Smooth muscle cell (in vitro differentiated cells): ENCODE results near the gene BPIFB6. TPM values are rescaled to one million over a fixed set of nuclear protein-coding genes. Genes with fewer than 3 reads are reported as not detected.

ENCODE experiments used
- DNase-seq: peaks from one replicate; lab custom pipeline; 2025; ENCODE audit not compliant: unreplicated experiment; lab: John Stamatoyannopoulos, UW
- H2AFZ ChIP-seq: fragments of 200-600 bp; sonication (generic); 2 replicates; pipeline ENCODE4 v1.6.0; 2016; ENCODE audit warnings: antibody characterized with exemption, low read depth, mild to moderate bottlenecking
- H3F3A ChIP-seq: fragments of 200-600 bp; sonication (generic); 2 replicates; pipeline ENCODE4 v1.6.0; 2017; ENCODE audit warnings: antibody characterized with exemption, low read depth
- H3K27ac ChIP-seq: fragments of 200-600 bp; sonication (generic); 2 replicates; pipeline ENCODE4 v1.5.1; 2016; ENCODE audit warnings: low read depth, mild to moderate bottlenecking
- H3K27me3 ChIP-seq: fragments of 200-600 bp; sonication (generic); 2 replicates; pipeline ENCODE4 v1.6.1; 2016; ENCODE audit warnings: low read depth, mild to moderate bottlenecking
- H3K36me3 ChIP-seq: fragments of 200-600 bp; sonication (generic); 2 replicates; pipeline ENCODE4 v1.5.1; 2016; ENCODE audit warnings: low read depth
- H3K4me1 ChIP-seq: fragments of 200-600 bp; sonication (generic); 2 replicates; pipeline ENCODE4 v1.5.1; 2016; ENCODE audit warnings: low read depth
- H3K4me2 ChIP-seq: fragments of 200-600 bp; sonication (generic); 2 replicates; pipeline ENCODE4 v1.6.0; 2016; ENCODE audit warnings: mild to moderate bottlenecking
- H3K4me3 ChIP-seq: fragments of 200-600 bp; sonication (generic); 2 replicates; pipeline ENCODE4 v1.5.1; 2016; ENCODE audit warnings: mild to moderate bottlenecking
- H3K79me2 ChIP-seq: fragments of 200-600 bp; sonication (generic); 2 replicates; pipeline ENCODE4 v1.6.0; 2016; ENCODE audit warnings: low read depth, mild to moderate bottlenecking
- H3K9ac ChIP-seq: fragments of 200-600 bp; sonication (generic); 2 replicates; pipeline ENCODE4 v1.6.0; 2016; ENCODE audit warnings: low read depth
- H3K9me3 ChIP-seq: fragments of 200-600 bp; sonication (generic); replicated peaks from 2 replicates; pipeline ENCODE4 v1.5.1; 2016; ENCODE audit warnings: low read depth
- H4K20me1 ChIP-seq: fragments of 200-600 bp; sonication (generic); 2 replicates; pipeline ENCODE4 v1.6.0; 2016; ENCODE audit warnings: low read depth
- CTCF ChIP-seq: fragments of 200-600 bp; sonication (generic); IDR thresholded peaks from 2 replicates; pipeline ENCODE4 v1.5.1; 2017; ENCODE audit warnings: borderline replicate concordance, mild to moderate bottlenecking, antibody characterized with exemption; ENCODE audit not compliant: insufficient read depth, poor library complexity, severe bottlenecking
- WGBS: methylation state at CpG from one replicate; pipeline ENCODE4 v1.1.7; 2016; ENCODE audit warnings: low lambda C conversion rate; 5-methylcytosine and 5-hydroxymethylcytosine counted together
- polyA plus RNA-seq: library from polyadenylated mRNA; unstranded; fragments of >200 nt; fragmentation: Nextera tagmentation; extraction: Ambion mirVana; gene quantifications from 2 replicates; pipeline ENCODE4 v1.2.1, GENCODE V29; 2016
- total RNA-seq: library from RNA; depleted of rRNA; stranded (reverse); fragments of >200 nt; gene quantifications from 2 replicates; pipeline ENCODE4 v1.2.3, GENCODE V29; 2014

The BPIFB6 gene
- total and polyA plus RNA-seq, 2 experiments from 2014 or later: not detected

- H2AFZ ChIP-seq: no peak overlapping the region
- H3K4me1 ChIP-seq: no peaks in the 10 kb centered on the region
- no peak overlapping the region for H3K4me3 ChIP-seq
- no peaks in the 10 kb centered on the region for H3K36me3 ChIP-seq
- no peaks in the 10 kb centered on the region for H3F3A ChIP-seq
- peaks cover 47% of the 10 kb centered on the region for H3K27me3 ChIP-seq
- DNase-seq: no peak
- H3K9ac ChIP-seq: no peak overlapping the region
- H4K20me1 ChIP-seq: no peaks in the 10 kb centered on the region
- no peaks in the 10 kb centered on the region for H3K79me2 ChIP-seq
- WGBS: 85% methylated on average over 5 of the region's 5 CpGs
- no peak overlapping the region for H3K27ac ChIP-seq
- H3K4me2 ChIP-seq: no peak overlapping the region
- H3K9me3 ChIP-seq: no peaks in the 10 kb centered on the region
- TF ChIP-seq CTCF: no peak
These were observed 5.2 kb upstream of the BPIFB6 start for GRCh38 chr20:33026072-33026778.

- Histone ChIP-seq H3K9me3 (no peaks in the 10 kb centered on the region), H3K79me2 (no peaks in the 10 kb centered on the region), H3F3A (no peaks in the 10 kb centered on the region), H3K36me3 (no peaks in the 10 kb centered on the region), H2AFZ (no peak overlapping the region), H3K4me2 (no peak overlapping the region), H3K4me3 (no peak overlapping the region), H4K20me1 (no peaks in the 10 kb centered on the region), H3K27me3 (peaks cover 40% of the 10 kb centered on the region), H3K27ac (no peak overlapping the region), H3K4me1 (no peaks in the 10 kb centered on the region), H3K9ac (no peak overlapping the region)
- no peak for TF ChIP-seq CTCF
- no peak for DNase-seq
- 89% methylated on average over 10 of the region's 10 CpGs for WGBS
These were observed 4.4 kb upstream of the BPIFB6 start for GRCh38 chr20:33026779-33027759.

- no peaks in the 10 kb centered on the region for H3F3A ChIP-seq
- whole genome bisulfite sequencing: 80% methylated on average over 12 of the region's 12 CpGs
- no peak overlapping the region for H2AFZ ChIP-seq
- H4K20me1 ChIP-seq: no peaks in the 10 kb centered on the region
- no peak overlapping the region for H3K4me3 ChIP-seq
- no peak overlapping the region for H3K27ac ChIP-seq
- H3K79me2 ChIP-seq: no peaks in the 10 kb centered on the region
- no peak for DNase-seq
- no peaks in the 10 kb centered on the region for H3K4me1 ChIP-seq
- no peak for TF ChIP-seq CTCF
- H3K4me2 ChIP-seq: no peak overlapping the region
- peaks cover 38% of the 10 kb centered on the region for H3K27me3 ChIP-seq
- no peaks in the 10 kb centered on the region for H3K9me3 ChIP-seq
- H3K9ac ChIP-seq: no peak overlapping the region
- no peaks in the 10 kb centered on the region for H3K36me3 ChIP-seq
These were observed 3.4 kb upstream of the BPIFB6 start for GRCh38 chr20:33027769-33028751.
